Measurements from ENCODE around the gene TNFSF10. TPM values are rescaled to one million over a fixed set of nuclear protein-coding genes. Genes with fewer than 3 reads are reported as not detected.

Gene TNFSF10
- total and polyA plus RNA-seq, 2 of the 4 experiments (the other 2 are of a cell fraction) = 0.63 to 1.3 TPM

DNA sequence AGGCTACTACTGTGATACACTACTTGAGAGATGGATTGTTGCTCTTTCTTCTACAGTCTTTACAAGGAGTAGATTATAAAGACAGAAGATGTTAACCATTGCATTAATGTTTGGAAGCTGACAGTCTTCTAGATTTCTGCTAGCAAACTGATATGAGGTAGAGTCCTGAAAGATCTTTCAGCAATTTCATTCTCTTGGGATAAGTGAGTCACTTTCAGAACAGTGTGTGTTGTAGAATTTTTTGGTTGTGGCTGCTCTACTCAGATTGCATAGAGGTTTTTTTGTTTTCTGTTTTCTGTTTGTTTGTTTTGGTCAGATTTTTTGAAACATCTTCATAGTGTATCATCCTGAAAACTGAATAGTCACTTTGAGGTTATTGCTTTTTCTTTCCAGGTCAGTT, 17.1 kb downstream of the TNFSF10 start:
- no peak overlapping the region for H3K4me3 ChIP-seq (ENCODE audit: insufficient read depth, low read depth, low read length)
- H4K20me1 ChIP-seq (ENCODE audit: insufficient read depth, low read length) = no peaks in the 10 kb centered on the region
- no peaks in the 10 kb centered on the region for H3K36me3 ChIP-seq (ENCODE audit: control insufficient read depth, insufficient read depth, low read length)
- ATAC-seq (ENCODE audit: low read depth) = no peak
- ChIA-PET CTCF (no interaction called here), POLR2A (ENCODE audit: unreplicated experiment) (interaction anchor here (0.7 kb wide), 1 partner anchor 470 kb away, joined by 3 read pairs; no protein-coding TSS in a partner anchor)
- H4K91ac ChIP-seq (ENCODE audit: insufficient read depth, low read depth, low read length) = no peak overlapping the region
- intact Hi-C loops (cut with micrococcal nuclease) (no loop called here), dilution Hi-C loops (cut with HindIII; ENCODE audit: low sequenced_read_pairs, unreplicated experiment) (no loop called here), in situ Hi-C loops (cut with MboI; ENCODE audit: low sequenced_read_pairs) (no loop called here)
- H2BK15ac ChIP-seq (ENCODE audit: low read depth, low read length) = no peak overlapping the region
- no peak overlapping the region for H3K9ac ChIP-seq (ENCODE audit: low read depth, low read length)
- H2AFZ ChIP-seq (replicated peaks; ENCODE audit: low read length, poor library complexity) = no peak overlapping the region
- H4K5ac ChIP-seq (ENCODE audit: low read depth, low read length) = no peak overlapping the region
- no peak overlapping the region for H2BK5ac ChIP-seq (ENCODE audit: low read depth, low read length, poor library complexity, severe bottlenecking)
- no TSS peak for BruUV-seq (replicated peaks)
- H3K27ac ChIP-seq (ENCODE audit: insufficient read depth, low read length) = no peak overlapping the region
- no peaks in the 10 kb centered on the region for H3K4me1 ChIP-seq (ENCODE audit: control insufficient read depth, insufficient read depth, low read length)
- no peak overlapping the region for H2BK20ac ChIP-seq (ENCODE audit: low read depth, low read length)
- H3K9me1 ChIP-seq (ENCODE audit: insufficient read depth, low read length) = no peaks in the 10 kb centered on the region
- no peak overlapping the region for H3K56ac ChIP-seq (ENCODE audit: extremely low read depth, insufficient read depth, low read length)
- H3K23ac ChIP-seq (ENCODE audit: low read depth, low read length) = no peak overlapping the region
- no peak overlapping the region for H4K8ac ChIP-seq (ENCODE audit: low read depth in 2 of 2, low read length in 2 of 2)
- TF ChIP-seq RCOR1 (IDR thresholded peaks at IDR 0.05; ENCODE audit: insufficient replicate concordance, low read length) (no peak), POLR2A (IDR thresholded peaks at IDR 0.05; ENCODE audit: low read depth, low read length) (no peak), MXI1 (IDR thresholded peaks at IDR 0.05; ENCODE audit: borderline replicate concordance, low read depth, low read length) (no peak), BHLHE40 (IDR thresholded peaks at IDR 0.05; ENCODE audit: low read depth, low read length) (no peak), SMC3 (IDR thresholded peaks at IDR 0.05; ENCODE audit: low read depth, low read length) (no peak), CEBPB (IDR thresholded peaks at IDR 0.05; ENCODE audit: low read depth, low read length) (no peak), RFX5 (IDR thresholded peaks at IDR 0.05; ENCODE audit: low read depth, low read length) (no peak), MAFK (IDR thresholded peaks at IDR 0.05; ENCODE audit: low read depth, low read length) (no peak), RAD21 (IDR thresholded peaks at IDR 0.05; ENCODE audit: low read length) (no peak), CHD1 (IDR thresholded peaks at IDR 0.05; ENCODE audit: low read depth, low read length) (no peak), NFE2L2 (IDR thresholded peaks at IDR 0.05; ENCODE audit: low read depth, low read length) (no peak)
- TF ChIP-seq, protein P1, sequence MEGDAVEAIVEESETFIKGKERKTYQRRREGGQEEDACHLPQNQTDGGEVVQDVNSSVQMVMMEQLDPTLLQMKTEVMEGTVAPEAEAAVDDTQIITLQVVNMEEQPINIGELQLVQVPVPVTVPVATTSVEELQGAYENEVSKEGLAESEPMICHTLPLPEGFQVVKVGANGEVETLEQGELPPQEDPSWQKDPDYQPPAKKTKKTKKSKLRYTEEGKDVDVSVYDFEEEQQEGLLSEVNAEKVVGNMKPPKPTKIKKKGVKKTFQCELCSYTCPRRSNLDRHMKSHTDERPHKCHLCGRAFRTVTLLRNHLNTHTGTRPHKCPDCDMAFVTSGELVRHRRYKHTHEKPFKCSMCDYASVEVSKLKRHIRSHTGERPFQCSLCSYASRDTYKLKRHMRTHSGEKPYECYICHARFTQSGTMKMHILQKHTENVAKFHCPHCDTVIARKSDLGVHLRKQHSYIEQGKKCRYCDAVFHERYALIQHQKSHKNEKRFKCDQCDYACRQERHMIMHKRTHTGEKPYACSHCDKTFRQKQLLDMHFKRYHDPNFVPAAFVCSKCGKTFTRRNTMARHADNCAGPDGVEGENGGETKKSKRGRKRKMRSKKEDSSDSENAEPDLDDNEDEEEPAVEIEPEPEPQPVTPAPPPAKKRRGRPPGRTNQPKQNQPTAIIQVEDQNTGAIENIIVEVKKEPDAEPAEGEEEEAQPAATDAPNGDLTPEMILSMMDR (conservative IDR thresholded peaks at IDR 0.05; ENCODE audit: low read depth, low read length) = no peak
- TF ChIP-seq, protein P2, sequence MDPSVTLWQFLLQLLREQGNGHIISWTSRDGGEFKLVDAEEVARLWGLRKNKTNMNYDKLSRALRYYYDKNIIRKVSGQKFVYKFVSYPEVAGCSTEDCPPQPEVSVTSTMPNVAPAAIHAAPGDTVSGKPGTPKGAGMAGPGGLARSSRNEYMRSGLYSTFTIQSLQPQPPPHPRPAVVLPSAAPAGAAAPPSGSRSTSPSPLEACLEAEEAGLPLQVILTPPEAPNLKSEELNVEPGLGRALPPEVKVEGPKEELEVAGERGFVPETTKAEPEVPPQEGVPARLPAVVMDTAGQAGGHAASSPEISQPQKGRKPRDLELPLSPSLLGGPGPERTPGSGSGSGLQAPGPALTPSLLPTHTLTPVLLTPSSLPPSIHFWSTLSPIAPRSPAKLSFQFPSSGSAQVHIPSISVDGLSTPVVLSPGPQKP (IDR thresholded peaks at IDR 0.05; ENCODE audit: borderline replicate concordance, low read depth, low read length) = no peak
- TF ChIP-seq, protein P3, sequence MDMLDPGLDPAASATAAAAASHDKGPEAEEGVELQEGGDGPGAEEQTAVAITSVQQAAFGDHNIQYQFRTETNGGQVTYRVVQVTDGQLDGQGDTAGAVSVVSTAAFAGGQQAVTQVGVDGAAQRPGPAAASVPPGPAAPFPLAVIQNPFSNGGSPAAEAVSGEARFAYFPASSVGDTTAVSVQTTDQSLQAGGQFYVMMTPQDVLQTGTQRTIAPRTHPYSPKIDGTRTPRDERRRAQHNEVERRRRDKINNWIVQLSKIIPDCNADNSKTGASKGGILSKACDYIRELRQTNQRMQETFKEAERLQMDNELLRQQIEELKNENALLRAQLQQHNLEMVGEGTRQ (IDR thresholded peaks at IDR 0.05; ENCODE audit: low read depth, low read length) = no peak
- no peak overlapping the region for H3K4me2 ChIP-seq (ENCODE audit: low read depth, low read length)
- H3K18ac ChIP-seq (ENCODE audit: low read depth, low read length) = no peak overlapping the region
- H3K4ac ChIP-seq (ENCODE audit: low read depth, low read length) = no peak overlapping the region
- H3K27me3 ChIP-seq (ENCODE audit: control insufficient read depth, insufficient read depth, low read length) = no peaks in the 10 kb centered on the region
- H3K14ac ChIP-seq (replicated peaks; ENCODE audit: low read depth, low read length) = no peak overlapping the region
- no peaks in the 10 kb centered on the region for H3K79me1 ChIP-seq (ENCODE audit: low read depth in 1 of 2, low read length in 2 of 2)
- no peak for DNase-seq
- no peak overlapping the region for H2AK5ac ChIP-seq (ENCODE audit: low read depth, low read length)
- no peaks in the 10 kb centered on the region for H3K9me3 ChIP-seq (ENCODE audit: control insufficient read depth, insufficient read depth, low read length)
- no peak overlapping the region for H2AK9ac ChIP-seq (replicated peaks; ENCODE audit: low read depth, low read length, poor library complexity)
- no peak overlapping the region for H2BK120ac ChIP-seq (ENCODE audit: low read depth, low read length)
